CD4-positive, alpha-beta T cell treated with Interferon gamma for 1 hour (primary cell): ENCODE results near the gene PDLIM1.
A peak's percentile ranks its signal among the peaks of the same experiment; 100 is the strongest.

Source experiments
- DNase-seq: peaks from one replicate; pipeline ENCODE4 v3.0.0-alpha.2; 2020

Gene PDLIM1, protein sequence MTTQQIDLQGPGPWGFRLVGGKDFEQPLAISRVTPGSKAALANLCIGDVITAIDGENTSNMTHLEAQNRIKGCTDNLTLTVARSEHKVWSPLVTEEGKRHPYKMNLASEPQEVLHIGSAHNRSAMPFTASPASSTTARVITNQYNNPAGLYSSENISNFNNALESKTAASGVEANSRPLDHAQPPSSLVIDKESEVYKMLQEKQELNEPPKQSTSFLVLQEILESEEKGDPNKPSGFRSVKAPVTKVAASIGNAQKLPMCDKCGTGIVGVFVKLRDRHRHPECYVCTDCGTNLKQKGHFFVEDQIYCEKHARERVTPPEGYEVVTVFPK

DNA sequence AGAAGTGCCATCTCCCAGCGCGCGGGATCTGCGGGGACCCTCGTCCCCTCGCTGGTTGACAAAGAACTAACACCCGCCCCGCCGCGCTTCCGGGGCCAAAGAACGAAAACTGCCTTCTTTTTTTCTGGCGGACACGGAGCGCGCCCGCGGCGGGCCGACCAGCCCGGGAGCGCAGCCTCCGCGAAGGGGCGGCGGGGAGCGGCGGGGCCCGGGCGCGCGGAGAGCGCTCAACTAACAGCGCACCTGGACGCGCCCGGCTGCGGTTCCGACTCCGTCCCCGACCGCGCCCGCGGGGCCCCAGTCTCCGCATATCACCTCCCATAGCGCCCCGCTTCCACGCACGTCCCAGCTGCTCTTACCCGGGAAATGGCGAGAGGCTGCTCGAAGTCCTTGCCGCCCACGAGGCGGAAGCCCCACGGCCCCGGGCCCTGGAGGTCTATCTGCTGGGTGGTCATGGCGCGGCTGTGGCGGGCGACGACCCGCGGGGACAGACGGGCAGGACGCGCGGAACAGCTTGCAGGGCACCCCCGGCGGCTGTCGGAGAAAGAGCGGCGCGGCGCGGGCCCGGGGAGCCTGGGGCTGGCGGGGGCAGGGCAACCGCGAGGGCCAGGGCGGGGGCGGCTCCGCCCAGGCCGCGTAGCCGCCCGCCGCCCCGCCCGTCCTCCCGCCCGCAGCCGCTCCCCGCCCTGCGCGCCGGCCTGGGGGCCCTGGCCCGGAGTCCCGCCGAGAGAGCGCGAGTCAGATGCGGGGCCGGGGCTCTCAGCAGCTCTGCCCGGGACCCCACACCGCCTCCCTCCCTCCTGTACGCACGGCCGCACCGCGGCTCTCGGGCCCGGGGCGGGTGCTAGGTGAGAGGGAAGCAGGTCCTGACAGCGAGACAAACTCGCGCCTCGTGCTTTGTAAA is at the start of gene PDLIM1:
TSS of gene PDLIM1 (minus strand) at position 543 of the 904 bp plus-strand sequence. CDS start at position 455, 88 bp downstream.
- peak; percentile 69 for DNase-seq

DNA sequence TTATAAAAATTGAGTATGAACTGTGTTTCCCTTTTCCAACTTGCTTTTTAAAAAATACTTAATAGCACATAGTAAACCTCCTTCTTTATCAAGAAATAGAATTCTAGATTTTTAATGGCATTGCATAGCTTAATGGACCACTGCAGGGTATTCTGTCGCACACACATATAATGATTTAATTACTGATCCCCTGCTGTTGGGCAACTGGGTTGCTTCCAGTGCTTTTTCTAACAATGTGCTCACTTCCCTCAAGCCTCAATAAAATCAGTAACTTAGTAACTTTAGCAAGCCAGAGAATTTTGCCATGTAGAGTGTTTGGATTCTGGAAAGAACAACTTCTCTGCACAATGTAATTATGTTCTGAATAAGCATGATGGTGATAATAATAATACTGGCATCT is 49.1 kb upstream of the PDLIM1 start:
- DNase-seq: no peak

DNA sequence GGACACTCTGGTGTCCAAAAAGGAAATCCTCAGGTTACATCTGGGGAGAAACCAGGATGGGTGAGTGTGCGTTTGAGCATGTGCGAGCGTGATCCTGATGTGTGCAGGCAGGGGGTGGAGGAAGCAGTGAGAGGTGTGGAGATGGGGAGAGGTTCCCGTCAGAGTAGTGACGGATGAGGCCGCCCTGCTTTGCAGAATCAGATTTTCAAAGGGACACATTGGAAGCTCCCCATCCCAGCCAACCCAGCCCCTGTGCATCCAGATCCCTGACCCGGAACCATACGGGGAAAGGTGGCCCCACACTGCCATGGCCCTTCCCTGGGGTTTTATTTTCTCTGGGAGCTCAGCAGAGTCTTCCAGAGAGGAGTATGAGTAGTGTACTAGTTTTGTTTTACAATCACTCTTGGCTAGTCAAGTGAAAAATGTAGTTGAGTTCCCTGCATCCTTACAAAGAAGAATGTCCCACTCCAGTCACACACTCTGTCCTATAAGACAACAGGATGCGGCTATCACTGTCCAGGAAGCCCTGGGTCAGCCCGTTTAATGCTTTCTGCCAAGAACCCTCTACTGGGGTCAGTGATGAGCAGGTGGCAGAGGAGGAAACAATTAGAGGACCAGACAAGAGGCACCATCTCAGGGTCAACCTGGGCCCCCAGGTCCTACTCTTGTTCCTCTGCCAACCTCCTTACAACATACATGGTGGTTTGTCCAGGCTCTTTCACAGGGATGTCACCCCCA is 46.8 kb upstream of the PDLIM1 start:
- DNase-seq: no peak

DNA sequence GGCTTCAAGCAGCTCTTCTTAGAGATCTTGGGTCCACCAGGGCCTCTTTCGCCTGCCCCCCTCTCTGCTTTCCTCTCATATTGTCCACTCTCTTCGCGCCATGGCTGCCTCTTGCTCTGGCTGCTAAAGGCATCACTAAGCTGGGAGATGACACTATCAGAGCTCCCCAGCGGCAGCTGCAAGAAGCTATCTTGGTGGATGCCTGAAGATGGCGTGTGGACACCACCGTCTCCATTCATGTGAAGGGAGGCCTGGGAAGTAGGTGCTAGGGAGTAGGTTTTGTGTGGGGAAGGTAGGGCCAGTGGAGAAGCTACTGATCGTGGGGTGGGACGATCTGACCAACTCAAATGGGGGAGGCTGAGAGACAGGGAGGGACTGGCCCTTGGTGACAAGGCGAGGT is 45.9 kb upstream of the PDLIM1 start:
- DNase-seq: no peak

DNA sequence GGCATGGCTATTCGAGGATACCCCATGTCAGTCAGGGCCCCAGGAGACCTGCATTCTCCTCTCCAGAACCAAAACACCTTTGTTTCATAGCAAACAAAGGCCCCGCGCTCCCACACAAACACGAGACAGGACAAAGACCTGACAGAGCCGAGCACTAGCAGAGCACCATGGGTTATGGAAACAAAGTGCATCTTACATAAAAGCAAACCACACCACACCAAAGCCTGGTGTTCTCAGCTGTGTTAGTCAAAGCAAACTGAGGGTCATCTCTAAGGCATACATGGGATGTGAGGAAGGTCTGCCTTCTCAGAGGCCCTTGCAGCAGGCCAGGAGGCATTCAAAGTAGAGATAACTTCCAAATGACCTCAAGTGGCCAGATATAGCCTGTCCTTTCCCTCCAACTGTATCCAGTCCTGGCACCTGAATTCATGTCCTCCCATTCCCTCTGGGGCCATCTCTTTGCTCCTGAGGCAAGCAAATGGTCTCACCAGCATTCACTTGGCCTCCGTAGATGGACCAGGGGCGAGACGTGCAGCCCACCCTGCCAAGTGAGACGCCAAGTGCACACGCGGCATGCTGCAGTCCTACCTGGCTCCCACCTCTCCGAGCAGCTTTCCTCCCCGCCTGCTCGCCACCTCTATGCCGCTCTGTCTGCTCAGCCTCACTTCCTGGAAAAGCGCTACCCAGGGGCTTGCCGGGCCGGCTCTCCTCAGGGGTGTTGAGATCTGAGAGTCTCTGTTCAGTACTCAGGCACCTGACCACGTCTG is 45.3 kb upstream of the PDLIM1 start:
- DNase-seq: no peak

DNA sequence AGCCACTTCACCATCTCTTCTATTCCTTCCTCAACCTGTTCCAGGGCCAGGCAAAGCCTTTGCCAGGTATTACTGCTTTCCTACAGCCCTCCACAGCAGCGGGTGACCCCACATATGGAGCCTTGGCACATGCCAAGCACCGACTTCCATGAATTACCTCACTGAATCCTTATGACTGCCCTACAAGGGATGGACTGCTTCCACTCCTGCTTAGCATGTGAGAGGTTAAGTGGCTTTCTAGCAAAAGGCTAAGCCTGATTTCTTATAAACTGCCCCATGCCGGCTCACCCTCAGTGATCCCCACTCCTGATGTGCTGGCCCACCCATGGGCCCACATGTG is 44.0 kb upstream of the PDLIM1 start:
- DNase-seq: no peak

DNA sequence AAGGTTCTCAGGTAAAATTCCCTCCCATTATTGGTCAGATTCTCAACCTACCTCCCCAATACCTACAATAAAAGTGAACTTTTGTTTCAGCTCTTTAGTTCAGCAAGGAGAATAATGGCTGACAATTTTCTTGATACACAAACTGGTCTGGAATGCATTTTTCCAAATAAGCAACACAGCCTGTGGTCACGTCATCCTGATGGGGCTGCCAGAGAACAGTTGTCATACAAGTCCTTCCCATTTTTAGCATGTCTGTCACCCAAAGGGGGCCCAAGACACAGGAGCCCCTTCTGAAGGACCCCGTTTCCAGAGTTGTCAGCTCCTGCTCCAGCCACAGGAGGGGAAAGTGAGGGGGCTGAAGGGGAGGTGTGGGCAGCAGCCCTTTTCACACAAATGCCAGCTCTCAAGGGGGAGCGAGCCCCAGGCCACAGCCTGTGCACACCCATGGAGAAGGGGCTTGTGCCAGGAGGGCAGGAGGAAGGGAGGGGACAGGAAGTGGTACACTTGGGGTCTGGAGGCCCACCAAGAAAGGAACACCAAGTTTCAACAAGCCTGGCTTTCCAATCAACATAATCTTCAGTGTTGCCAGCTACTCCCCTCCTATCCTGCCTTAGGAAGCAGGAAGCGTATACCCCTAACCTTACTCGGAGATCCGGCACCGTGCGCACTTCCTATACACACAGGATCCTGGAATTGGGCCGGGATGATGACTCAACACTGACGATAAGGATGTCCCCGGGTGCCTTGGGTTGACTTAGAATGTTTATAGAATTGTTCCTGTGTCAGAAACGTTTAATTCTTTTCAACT is 43.4 kb upstream of the PDLIM1 start:
- DNase-seq: no peak

DNA sequence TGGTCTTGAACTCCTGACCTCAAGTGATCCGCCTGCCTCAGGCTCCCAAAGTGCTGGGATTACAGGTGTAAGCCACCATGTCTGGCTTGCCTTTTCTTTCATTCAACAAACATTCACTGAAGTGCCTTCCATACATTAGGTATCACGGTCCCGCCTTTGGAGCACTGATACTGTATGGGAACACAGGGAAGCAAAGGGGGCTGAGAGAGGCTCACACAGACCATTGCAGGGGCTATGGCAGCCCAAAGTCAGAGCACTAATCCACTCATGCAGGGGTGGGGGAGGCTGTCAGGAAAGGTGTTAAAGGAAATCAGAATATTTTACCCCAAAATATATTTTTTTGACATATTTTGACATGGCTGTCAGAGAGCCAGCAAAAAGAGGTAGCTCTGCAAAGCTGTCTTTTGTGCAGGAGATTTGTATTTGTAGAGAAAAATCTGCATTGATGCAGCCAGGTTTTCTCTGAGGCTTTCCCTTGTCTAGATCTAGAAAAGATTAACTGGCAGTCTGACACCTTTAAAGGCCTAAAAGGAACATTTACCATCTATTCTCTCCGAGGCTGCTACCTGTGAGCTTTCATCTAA is 42.0 kb upstream of the PDLIM1 start:
- no peak for DNase-seq

DNA sequence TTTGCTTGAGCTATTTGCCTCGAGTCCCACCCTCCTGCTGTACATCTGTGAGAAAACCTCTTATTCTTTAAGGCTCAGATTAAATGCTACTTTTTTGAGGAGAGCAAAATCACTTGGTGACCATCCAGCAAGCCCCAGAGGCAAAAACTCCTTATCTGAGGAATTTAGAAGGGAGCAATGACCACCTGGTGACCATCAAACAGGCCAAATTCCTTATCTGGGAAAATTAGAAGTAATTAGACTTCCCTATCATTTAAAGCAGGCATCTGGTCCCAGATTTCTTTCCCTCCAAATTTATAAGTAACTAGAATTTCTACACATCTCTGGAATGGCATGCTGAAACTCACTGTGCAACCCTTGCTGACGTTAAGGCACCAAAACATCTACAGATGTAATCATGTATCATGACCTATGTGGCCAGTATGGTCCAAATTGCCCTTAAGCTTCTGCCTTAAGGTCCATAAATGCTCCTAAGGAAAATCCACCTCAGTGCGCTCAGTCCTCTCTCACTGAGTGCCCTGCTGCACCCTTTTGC is 40.9 kb upstream of the PDLIM1 start:
- no peak for DNase-seq

DNA sequence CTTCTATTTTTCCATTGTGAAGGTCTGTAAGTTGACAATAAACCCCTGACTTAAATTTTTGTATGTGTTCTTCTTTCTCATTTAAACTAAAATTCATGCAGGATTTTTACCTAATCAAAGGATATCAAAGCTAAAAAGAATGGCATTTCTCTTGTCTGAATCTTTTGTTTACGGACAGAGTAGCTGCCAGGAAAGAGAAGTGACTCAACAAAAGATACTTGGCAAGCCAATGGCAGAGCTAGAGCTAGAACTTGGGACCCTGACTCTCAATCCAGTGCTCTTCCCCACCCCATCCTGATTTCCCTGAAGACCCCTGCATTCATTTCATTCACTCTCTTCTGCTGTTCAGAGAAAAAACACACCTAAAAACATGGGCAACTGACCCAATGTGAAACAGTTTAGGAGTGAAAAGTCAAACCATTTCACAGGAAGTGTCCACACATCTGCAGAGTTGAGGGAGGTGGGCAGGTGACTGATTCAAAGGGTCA is 40.2 kb upstream of the PDLIM1 start:
- no peak for DNase-seq

DNA sequence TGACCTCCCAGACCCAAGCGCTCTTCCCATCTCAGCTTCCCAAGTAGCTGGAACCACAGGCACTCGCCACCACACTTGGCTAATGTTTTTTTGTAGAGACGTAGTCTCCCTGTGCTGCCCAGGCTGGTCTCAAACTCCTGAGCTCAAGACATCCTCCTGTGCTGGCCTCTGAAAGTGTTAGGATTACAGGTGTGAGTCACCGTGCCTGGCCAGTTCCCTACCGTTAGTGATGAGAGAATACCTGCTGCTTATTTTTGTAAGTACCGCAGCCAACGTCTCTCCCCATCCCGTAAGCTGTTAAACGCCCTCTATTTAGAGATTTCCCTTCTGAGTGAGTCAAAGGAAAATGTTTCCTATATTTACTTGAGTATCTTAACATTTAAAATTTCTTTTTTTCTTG is 38.5 kb upstream of the PDLIM1 start:
- DNase-seq: no peak

DNA sequence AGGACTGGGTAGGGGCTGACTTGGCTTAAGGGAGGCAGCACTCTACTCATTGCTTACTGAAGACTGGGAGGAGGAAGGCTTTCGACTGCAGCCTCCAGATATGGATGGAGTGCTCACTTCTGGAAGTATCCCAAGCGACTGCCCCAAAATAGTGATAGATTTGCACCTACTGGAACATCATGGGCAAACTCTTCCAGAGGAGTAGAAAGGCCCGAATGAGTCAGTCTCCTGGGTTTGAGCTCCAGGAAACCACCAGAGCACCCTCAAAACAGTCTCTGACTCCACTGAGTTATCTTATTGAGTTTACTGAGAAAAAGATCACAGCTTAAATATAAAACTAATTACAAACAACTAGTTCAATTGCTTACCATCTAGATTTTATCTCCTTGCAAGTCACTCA is 37.2 kb upstream of the PDLIM1 start:
- no peak for DNase-seq

DNA sequence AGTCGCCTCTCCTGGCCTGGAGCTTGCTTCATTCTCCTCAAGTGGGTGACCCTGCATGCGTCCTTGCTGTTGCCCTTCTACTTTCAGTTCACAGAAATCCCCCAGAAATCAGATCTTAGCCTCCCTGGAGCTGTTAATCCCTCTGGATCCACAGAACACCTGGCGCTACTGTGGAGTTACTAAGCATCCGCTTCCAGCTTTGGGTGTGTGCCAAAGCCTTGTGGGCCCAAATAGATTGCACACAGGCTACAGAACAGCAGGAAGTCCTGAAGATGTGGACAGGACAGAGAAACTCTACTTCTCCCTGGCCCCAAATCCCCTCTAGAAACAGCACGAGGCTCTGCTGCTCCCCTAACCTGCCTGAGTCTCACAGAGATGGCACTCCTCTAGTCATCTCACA is 36.6 kb upstream of the PDLIM1 start:
- no peak for DNase-seq

DNA sequence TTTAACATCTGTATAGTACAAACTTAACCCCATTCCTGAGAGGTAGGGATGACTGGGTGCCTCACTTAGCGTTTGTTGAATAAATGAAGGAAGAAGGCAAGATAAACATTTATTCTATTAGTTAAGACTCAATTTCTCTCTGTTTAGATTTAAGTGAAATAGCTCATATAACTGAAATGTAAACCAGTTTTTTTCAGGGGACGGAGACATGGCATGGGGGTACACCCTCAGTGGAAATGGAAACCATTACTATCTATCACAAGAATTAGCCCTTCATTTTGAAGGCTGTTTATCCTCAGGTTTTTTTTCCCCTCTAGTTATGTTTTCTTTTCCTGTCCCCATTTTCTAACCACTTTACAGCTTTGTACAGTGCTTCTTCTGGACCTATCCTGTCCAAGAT is 35.6 kb upstream of the PDLIM1 start:
- DNase-seq: no peak

DNA sequence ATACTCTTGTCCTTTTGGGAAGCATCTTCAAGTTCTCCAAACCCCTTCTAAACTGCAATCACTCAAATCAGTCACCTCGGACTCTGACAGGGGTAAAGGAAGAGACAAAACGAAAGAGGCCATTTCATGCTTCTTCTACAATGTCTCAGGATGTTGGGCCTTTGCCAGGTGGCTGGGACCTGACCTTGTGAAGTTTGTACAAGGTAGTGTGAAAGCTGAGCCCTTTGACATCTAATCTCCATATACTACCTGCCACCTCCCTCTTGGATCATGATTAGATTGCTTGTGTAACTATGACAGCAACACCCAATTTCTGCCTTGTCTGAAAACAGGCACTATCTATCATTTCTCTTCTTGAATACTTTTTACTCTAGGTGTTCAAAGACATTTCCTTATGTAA is 35.1 kb upstream of the PDLIM1 start:
- no peak for DNase-seq

DNA sequence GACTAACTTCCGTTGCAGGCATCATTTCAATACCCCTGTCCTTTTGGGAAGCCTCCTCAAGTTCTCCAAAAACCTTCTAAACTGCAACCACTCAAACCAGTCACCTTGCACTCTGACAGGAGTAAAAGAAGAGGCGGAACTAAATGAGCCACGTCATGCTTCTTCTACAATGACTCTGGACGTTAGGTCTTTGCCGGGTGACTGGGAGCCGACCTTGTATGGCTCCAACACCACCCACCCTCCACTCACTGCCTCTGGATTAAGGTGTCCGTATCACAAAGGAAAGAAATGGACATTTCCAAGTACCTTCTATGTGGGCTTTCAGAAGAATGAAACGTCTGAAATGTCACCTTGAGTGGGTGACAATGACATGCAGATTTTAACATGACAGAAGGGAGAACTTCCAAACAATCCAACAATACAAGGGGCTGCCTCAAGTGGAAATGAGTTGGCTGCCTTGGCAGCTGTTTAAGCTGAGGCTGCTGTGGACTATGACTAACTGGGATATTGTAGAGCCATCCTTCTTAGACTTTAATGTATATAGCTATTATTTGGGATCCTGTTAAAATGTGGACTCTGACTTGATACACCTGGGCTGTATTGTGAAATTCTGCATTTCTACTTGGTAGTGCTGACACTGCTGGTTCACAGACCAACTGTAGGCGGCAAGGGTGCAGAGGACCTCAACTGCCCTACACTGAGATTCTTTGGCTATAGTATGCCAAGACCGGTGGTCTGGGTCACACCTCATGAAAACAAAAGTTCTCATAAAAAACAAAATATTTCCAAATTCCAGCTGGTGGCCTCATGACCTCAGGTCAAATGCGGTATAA is 33.8 kb upstream of the PDLIM1 start:
- DNase-seq: no peak

DNA sequence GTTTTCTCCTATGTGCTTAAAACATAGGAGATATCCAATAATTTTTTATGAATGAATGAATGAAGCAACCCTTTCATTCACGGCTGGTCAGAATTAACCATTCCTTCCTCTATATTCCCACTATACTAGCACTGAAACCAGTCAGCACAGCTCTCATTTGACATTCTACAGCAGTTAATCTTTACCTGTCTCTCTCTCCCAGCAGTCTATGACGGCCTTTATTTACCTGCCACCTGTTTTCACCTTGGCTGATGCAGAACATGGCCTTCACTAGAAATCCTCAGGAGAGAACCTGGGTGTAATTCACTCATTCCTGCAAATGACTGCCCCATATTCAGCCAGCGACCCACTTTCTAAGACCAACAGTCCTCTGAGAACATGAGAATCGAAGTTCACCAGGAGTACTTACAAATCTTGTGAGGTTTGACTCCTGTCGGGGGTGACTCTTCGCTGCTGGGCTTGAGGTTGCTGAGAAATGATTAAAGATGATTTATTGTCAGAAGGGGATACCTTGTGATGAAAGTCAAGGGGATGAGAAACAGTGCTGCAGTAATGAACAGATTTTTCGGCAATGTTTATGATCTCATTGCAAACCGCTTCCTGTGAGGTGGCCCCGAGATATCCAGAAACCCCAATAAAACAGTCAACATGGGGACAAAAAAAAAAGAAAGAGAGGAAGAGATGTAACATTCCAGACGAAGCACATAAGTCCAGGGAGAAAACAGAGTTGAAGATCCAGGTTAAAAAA is 30.9 kb upstream of the PDLIM1 start:
- DNase-seq: no peak

DNA sequence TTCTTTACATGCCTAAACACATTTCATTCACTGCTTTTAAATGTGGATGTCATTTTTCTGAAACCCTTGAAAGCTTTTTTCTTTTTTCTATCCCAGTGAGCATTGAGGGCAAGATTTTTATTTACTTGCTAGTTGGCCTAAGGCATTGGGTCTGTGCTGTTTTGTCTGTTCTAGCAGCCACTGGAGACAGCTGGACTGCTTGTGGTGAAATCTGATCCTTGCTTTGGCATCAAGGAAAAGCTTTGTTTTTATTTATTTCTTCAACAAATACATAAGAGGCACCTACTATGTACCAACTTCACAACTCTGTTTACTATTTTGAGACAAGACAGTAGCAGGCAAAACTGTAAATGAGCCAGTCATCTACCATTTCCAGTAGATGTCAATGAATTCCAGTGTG is 28.4 kb upstream of the PDLIM1 start:
- no peak for DNase-seq

DNA sequence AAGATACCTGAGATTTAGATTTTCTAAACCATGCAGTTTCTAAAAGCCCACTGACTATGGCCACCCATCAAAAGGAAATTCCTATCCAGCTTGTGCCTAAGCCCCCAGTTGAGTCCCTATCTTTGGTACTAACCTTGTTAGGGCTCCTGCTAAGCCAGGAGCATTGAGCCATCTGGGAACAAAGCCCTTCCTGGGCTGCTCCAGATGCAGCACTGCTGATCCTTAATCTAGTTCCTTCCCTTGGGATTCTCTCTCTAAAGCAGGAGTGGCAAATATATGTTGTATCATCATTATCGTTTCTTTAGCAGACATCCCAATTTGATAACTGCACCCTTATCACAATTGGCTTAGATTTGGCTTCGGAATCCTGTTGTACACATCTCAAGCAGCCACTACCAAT is 24.7 kb upstream of the PDLIM1 start:
- no peak for DNase-seq
